DND-41 (cell line): ENCODE data around the gene TEX51.

ENCODE experiments used
- ATAC-seq: fragments of 200-7000 bp; cut with Tn5 transposase; 3 replicates; pipeline ENCODE4 v1.9.1; 2021; ENCODE audit warnings: low read depth; ENCODE audit not compliant: insufficient read depth
- DNase-seq: peaks from one replicate; pipeline ENCODE4 v3.0.0-alpha.2; 2020
- H2AFZ ChIP-seq: 2 replicates; pipeline ENCODE4 v1.6.0; 2012; ENCODE audit warnings: low read depth, low read length
- H3K27ac ChIP-seq: 2 replicates; pipeline ENCODE4 v1.5.1; 2012; ENCODE audit warnings: low read length, inconsistent platforms
- H3K27me3 ChIP-seq: fragments of 200-600 bp; sonication (generic); 2 replicates; pipeline ENCODE4 v1.6.0; 2012; ENCODE audit warnings: low read length, mild to moderate bottlenecking, inconsistent platforms; ENCODE audit not compliant: insufficient read depth, poor library complexity
- H3K36me3 ChIP-seq: 2 replicates; pipeline ENCODE4 v1.5.1; 2012; ENCODE audit warnings: low read length, inconsistent platforms; ENCODE audit not compliant: insufficient read depth
- H3K4me1 ChIP-seq: 2 replicates; pipeline ENCODE4 v1.5.1; 2012; ENCODE audit warnings: mild to moderate bottlenecking, low read length; ENCODE audit not compliant: insufficient read depth
- H3K4me2 ChIP-seq: 2 replicates; pipeline ENCODE4 v1.6.0; 2012; ENCODE audit warnings: mild to moderate bottlenecking, moderate library complexity, low read length, inconsistent platforms; ENCODE audit not compliant: insufficient read depth
- H3K4me3 ChIP-seq, 2 experiments: fragments of 200-600 bp in 1 of 2; shearing (Covaris generic) in 1 of 2; 2 replicates each; pipeline ENCODE4 v1.5.1; 2012 to 2016; ENCODE audit warnings: inconsistent platforms in 2 of 2, low read length in 2 of 2, mild to moderate bottlenecking in 2 of 2, low read depth in 1 of 2, moderate library complexity in 1 of 2
- H3K79me2 ChIP-seq: 2 replicates; pipeline ENCODE4 v1.6.0; 2012; ENCODE audit warnings: low read length, inconsistent platforms; ENCODE audit not compliant: insufficient read depth
- H3K9ac ChIP-seq: 2 replicates; pipeline ENCODE4 v1.6.0; 2012; ENCODE audit warnings: low read depth, mild to moderate bottlenecking, inconsistent platforms, low read length, moderate library complexity
- H3K9me3 ChIP-seq: 2 replicates; pipeline ENCODE4 v1.5.1; 2012; ENCODE audit warnings: low read length, moderate library complexity, mild to moderate bottlenecking, inconsistent platforms; ENCODE audit not compliant: insufficient read depth, severe bottlenecking
- H4K20me1 ChIP-seq: 2 replicates; pipeline ENCODE4 v1.6.0; 2012; ENCODE audit warnings: low read length; ENCODE audit not compliant: insufficient read depth
- CTCF ChIP-seq: IDR thresholded peaks from 2 replicates; pipeline ENCODE4 v1.5.1; 2012; ENCODE audit warnings: borderline replicate concordance, low read length, moderate library complexity, mild to moderate bottlenecking; ENCODE audit not compliant: poor library complexity, severe bottlenecking; ENCODE audit errors: extremely low read depth
- EZH2 ChIP-seq: IDR thresholded peaks from 3 replicates; pipeline ENCODE4 v1.6.1; 2012; ENCODE audit warnings: borderline replicate concordance, low read depth, mild to moderate bottlenecking, moderate library complexity, low read length, inconsistent platforms; ENCODE audit not compliant: severe bottlenecking

TEX51 gene

GRCh38 chr2:126874961-126875360 is 23.7 kb upstream of the TEX51 start:
- Histone ChIP-seq H3K9ac (no peak overlapping the region), H3K4me3 (no peak overlapping the region), H3K27me3 (no peaks in the 10 kb centered on the region), H3K36me3 (no peaks in the 10 kb centered on the region), H3K4me2 (no peak overlapping the region), H3K27ac (no peak overlapping the region), H3K4me1 (no peaks in the 10 kb centered on the region), H2AFZ (no peak overlapping the region), H4K20me1 (no peaks in the 10 kb centered on the region; the same call in 1 of the 2 replicates), H3K9me3 (no peaks in the 10 kb centered on the region), H3K79me2 (no peaks in the 10 kb centered on the region)
- no peak for TF ChIP-seq EZH2
- TF ChIP-seq CTCF: no peak
- no peak for DNase-seq
- no peak for ATAC-seq

- H3K27me3 ChIP-seq: no peaks in the 10 kb centered on the region
- TF ChIP-seq EZH2 (no peak), CTCF (no peak)
- no peak overlapping the region for H3K9ac ChIP-seq
- ATAC-seq (no peak), DNase-seq (no peak)
- H3K36me3 ChIP-seq: no peaks in the 10 kb centered on the region
- H3K4me2 ChIP-seq: no peak overlapping the region
- no peaks in the 10 kb centered on the region for H3K4me1 ChIP-seq
- no peaks in the 10 kb centered on the region for H3K79me2 ChIP-seq
- H2AFZ ChIP-seq: no peak overlapping the region
- H4K20me1 ChIP-seq: no peaks in the 10 kb centered on the region; the same call in 1 of the 2 replicates
- H3K9me3 ChIP-seq: no peaks in the 10 kb centered on the region
- no peak overlapping the region for H3K27ac ChIP-seq
- H3K4me3 ChIP-seq: no peak overlapping the region
These were observed 22.1 kb upstream of the TEX51 start for GRCh38 chr2:126876631-126877030.

- H3K27ac ChIP-seq: no peak overlapping the region
- DNase-seq (no peak), ATAC-seq (no peak)
- TF ChIP-seq CTCF (no peak), EZH2 (no peak)
- no peak overlapping the region for H3K9ac ChIP-seq
- no peak overlapping the region for H3K4me3 ChIP-seq
- H3K79me2 ChIP-seq: no peaks in the 10 kb centered on the region
- no peaks in the 10 kb centered on the region for H3K27me3 ChIP-seq
- no peaks in the 10 kb centered on the region; the same call in 1 of the 2 replicates for H4K20me1 ChIP-seq
- H3K4me2 ChIP-seq: no peak overlapping the region
- no peak overlapping the region for H2AFZ ChIP-seq
- no peaks in the 10 kb centered on the region for H3K36me3 ChIP-seq
- no peaks in the 10 kb centered on the region for H3K9me3 ChIP-seq
- no peaks in the 10 kb centered on the region for H3K4me1 ChIP-seq
These were observed 21.6 kb upstream of the TEX51 start for GRCh38 chr2:126877041-126877440.

GRCh38 chr2:126877861-126878565 is 20.7 kb upstream of the TEX51 start:
- Histone ChIP-seq H4K20me1 (no peaks in the 10 kb centered on the region; the same call in 1 of the 2 replicates), H3K9me3 (no peaks in the 10 kb centered on the region), H2AFZ (no peak overlapping the region), H3K4me1 (no peaks in the 10 kb centered on the region), H3K4me3 (no peak overlapping the region), H3K27me3 (no peaks in the 10 kb centered on the region), H3K27ac (no peak overlapping the region), H3K79me2 (no peaks in the 10 kb centered on the region), H3K9ac (no peak overlapping the region), H3K4me2 (no peak overlapping the region), H3K36me3 (no peaks in the 10 kb centered on the region)
- ATAC-seq: no peak
- TF ChIP-seq CTCF: no peak
- TF ChIP-seq EZH2: no peak
- no peak for DNase-seq
